Body of pancreas (tissue), 4 donors: Measurements from ENCODE around the gene VAV2. TPM values are rescaled to one million over a fixed set of nuclear protein-coding genes. Genes with fewer than 3 reads are reported as not detected.
A peak's percentile ranks its signal among the peaks of the same experiment; 100 is the strongest.

Experiments used
- ATAC-seq: fragments of 150-250 bp; one replicate; pipeline ENCODE4 v1.9.1; 2016
- DNase-seq, 4 donors: peaks; one replicate each; pipeline ENCODE4 v3.0.0-alpha.2; 2019
- H3K27ac ChIP-seq, 4 donors: fragments of 200-600 bp; sonication (generic); 1 replicate in 3 of 4; 2 replicates in 1 of 4; pipeline versions ENCODE4 v1.5.1 to v1.6.1; 2016 to 2019; ENCODE audit warnings: mild to moderate bottlenecking in 1 of 4, mixed read lengths in 1 of 4, moderate library complexity in 1 of 4
- H3K27me3 ChIP-seq, 2 donors: fragments of 200-600 bp; sonication (generic); one replicate each; pipeline ENCODE4 v1.6.0; 2016; ENCODE audit warnings: mild to moderate bottlenecking in 1 of 2
- H3K36me3 ChIP-seq, 2 donors: fragments of 200-600 bp; sonication (generic); replicated peaks in 1 of 2; 2 replicates each; pipeline ENCODE4 v1.5.1; 2016; ENCODE audit warnings: low read depth in 2 of 2; ENCODE audit not compliant: insufficient read depth in 1 of 2
- H3K4me1 ChIP-seq: fragments of 200-600 bp; sonication (generic); one replicate; pipeline ENCODE4 v1.6.0; 2016
- H3K4me3 ChIP-seq, 2 donors: fragments of 200-600 bp; sonication (generic); 1 replicate in 1 of 2; 2 replicates in 1 of 2; pipeline ENCODE4 v1.5.1; 2016 to 2019
- H3K9me3 ChIP-seq, 3 donors: fragments of 200-600 bp; sonication (generic); 1 replicate in 2 of 3; 2 replicates in 1 of 3; pipeline ENCODE4 v1.5.1; 2016
- CTCF ChIP-seq, 7 experiments: fragments of 450-650 bp in 4 of 7; fragments of 200-600 bp in 3 of 7; sonication (generic) in 3 of 7; IDR thresholded peaks; one replicate each; pipeline ENCODE4 v1.5.1; 2016 to 2019; ENCODE audit warnings: antibody characterized with exemption in 7 of 7
- POLR2A ChIP-seq, 3 donors: fragments of 450-650 bp; IDR thresholded peaks; one replicate each; pipeline ENCODE4 v1.6.1; 2016; ENCODE audit warnings: antibody characterized with exemption in 3 of 3, mild to moderate bottlenecking in 2 of 3
- WGBS, 2 donors: methylation state at CpG; one replicate each; pipeline ENCODE4 v1.1.5; 2017; 5-methylcytosine and 5-hydroxymethylcytosine counted together
- intact Hi-C: fragments of 100-400 bp; cut with DNase I; formaldehyde crosslinking; loops from one replicate; pipeline ENCODE4 v1.15.1; 2023
- total RNA-seq, 2 donors: library from RNA; depleted of rRNA; stranded (reverse); fragments of >200 nt; gene quantifications; one replicate each; pipeline ENCODE4 v1.1.0, GENCODE V29; 2016

Gene VAV2
- total RNA-seq, 2 donors from 2014 or later = 31.6 to 32.3 TPM

GRCh38 chr9:133731876-133732638, 260.1 kb downstream of the VAV2 start:
- H3K4me3 ChIP-seq = no peak overlapping the region
- peak; percentile 97 for ATAC-seq
- DNase-seq = peak; percentile 85 to 95 (median 92)
- TF ChIP-seq CTCF (IDR thresholded peaks at IDR 0.05) (no peak), POLR2A (IDR thresholded peaks at IDR 0.05) (no peak)
- peaks cover 21% of the 10 kb centered on the region for H3K4me1 ChIP-seq
- H3K27me3 ChIP-seq = no peaks in the 10 kb centered on the region
- WGBS, 2 donors = 57 to 61% methylated on average over 20 to 21 of the region's 30 CpGs
- intact Hi-C loops = no loop called here
- no peaks in the 10 kb centered on the region for H3K36me3 ChIP-seq
- H3K9me3 ChIP-seq = no peaks in the 10 kb centered on the region
- H3K27ac ChIP-seq = no peak overlapping the region

GRCh38 chr9:133730994-133731715, 261.0 kb downstream of the VAV2 start:
- H3K4me1 ChIP-seq = peaks cover 12% of the 10 kb centered on the region
- TF ChIP-seq CTCF (IDR thresholded peaks at IDR 0.05) = no peak
- TF ChIP-seq POLR2A (IDR thresholded peaks at IDR 0.05) = no peak
- DNase-seq = peak in 1 of 4 donors; percentile 4
- 78 to 79% methylated on average over 15 to 25 of the region's 27 CpGs for WGBS, 2 donors
- no peak overlapping the region for H3K4me3 ChIP-seq
- no peaks in the 10 kb centered on the region for H3K9me3 ChIP-seq
- peak overlapping the region in 3 of 4 donors; percentile 61 to 79 (median 72) for H3K27ac ChIP-seq
- intact Hi-C loops = no loop called here
- H3K27me3 ChIP-seq = no peaks in the 10 kb centered on the region
- no peaks in the 10 kb centered on the region for H3K36me3 ChIP-seq
- no peak for ATAC-seq

- no peak for DNase-seq
- H3K27ac ChIP-seq = no peak overlapping the region
- H3K4me1 ChIP-seq = peaks cover 8% of the 10 kb centered on the region
- intact Hi-C loops = no loop called here
- H3K4me3 ChIP-seq = no peak overlapping the region
- ATAC-seq = no peak
- no peaks in the 10 kb centered on the region for H3K27me3 ChIP-seq
- WGBS, 2 donors = 80 to 82% methylated on average over 2 to 19 of the region's 19 CpGs
- H3K9me3 ChIP-seq = no peaks in the 10 kb centered on the region
- TF ChIP-seq POLR2A (IDR thresholded peaks at IDR 0.05) = no peak
- TF ChIP-seq CTCF (IDR thresholded peaks at IDR 0.05) = no peak
- H3K36me3 ChIP-seq = no peaks in the 10 kb centered on the region
Observed at GRCh38 chr9:133729617-133730281, 262.4 kb downstream of the VAV2 start.

- Histone ChIP-seq H3K9me3 (no peaks in the 10 kb centered on the region), H3K4me1 (peaks cover 8% of the 10 kb centered on the region), H3K27ac (no peak overlapping the region), H3K36me3 (no peaks in the 10 kb centered on the region), H3K27me3 (no peaks in the 10 kb centered on the region), H3K4me3 (no peak overlapping the region)
- TF ChIP-seq CTCF (IDR thresholded peaks at IDR 0.05) = no peak
- no peak for TF ChIP-seq POLR2A (IDR thresholded peaks at IDR 0.05)
- DNase-seq (no peak), ATAC-seq (no peak)
- 74 to 79% methylated on average over 7 to 10 of the region's 10 CpGs for WGBS, 2 donors
- intact Hi-C loops = no loop called here
Observed at GRCh38 chr9:133728856-133729616, 263.1 kb downstream of the VAV2 start.
